Ovary (tissue), 3 donors: ENCODE data around the gene UEVLD.

Experiments used
- CTCF ChIP-seq, 3 donors: fragments of 450-650 bp in 2 of 3; fragments of 200-600 bp in 1 of 3; IDR thresholded peaks; one replicate each; pipeline versions ENCODE4 v1.5.1 to v1.8.0; 2016 to 2022; ENCODE audit warnings: antibody characterized with exemption in 3 of 3, mild to moderate bottlenecking in 1 of 3
- EP300 ChIP-seq: sonication (generic); formaldehyde crosslinking; IDR thresholded peaks from one replicate; pipeline ENCODE4 v1.6.1; 2017; ENCODE audit warnings: antibody characterized with exemption
- POLR2A ChIP-seq: fragments of 450-650 bp; IDR thresholded peaks from one replicate; pipeline ENCODE4 v1.6.1; 2017; ENCODE audit warnings: antibody characterized with exemption, mild to moderate bottlenecking, moderate library complexity
- donor health status: DM: no; HTN: no; CAD: no.

GRCh38 chr11:18534245-18534644, 54.3 kb downstream of the UEVLD start:
- TF ChIP-seq CTCF (IDR thresholded peaks at IDR 0.05) = no peak
- TF ChIP-seq POLR2A = no peak
- TF ChIP-seq EP300 = no peak
